ENCODE results near the gene RBX1.
A peak's percentile ranks its signal among the peaks of the same experiment; 100 is the strongest.

The RBX1 gene

DNA sequence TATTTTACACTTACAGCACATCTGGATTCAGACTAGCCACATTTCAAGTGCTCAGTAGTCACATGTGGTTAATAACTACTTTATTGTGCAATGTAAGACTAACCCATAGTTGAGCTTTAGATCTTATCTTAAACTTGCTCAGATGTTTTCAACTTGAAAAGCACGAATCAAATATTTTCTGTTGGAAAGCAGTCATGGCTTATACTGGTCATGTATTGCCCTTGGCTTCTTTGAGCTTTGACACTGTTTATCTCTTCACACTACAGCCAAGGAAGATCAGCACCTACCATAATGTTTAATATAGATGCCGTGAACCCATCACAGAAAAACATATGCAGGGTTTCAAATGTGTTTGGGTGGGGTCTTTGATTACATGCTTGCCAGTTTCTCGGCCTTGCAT is 4.4 kb downstream of the RBX1 start:
- no peak overlapping the region for H3K27ac Mint-ChIP-seq
- H3K9me3 Mint-ChIP-seq = no peaks in the 10 kb centered on the region
- peaks cover 30% of the 10 kb centered on the region for H3K36me3 Mint-ChIP-seq (ENCODE audit: low read depth)
- H3K27me3 Mint-ChIP-seq (ENCODE audit: low read depth) = no peaks in the 10 kb centered on the region
- H3K4me1 Mint-ChIP-seq (ENCODE audit: low read depth) = peaks cover 40% of the 10 kb centered on the region
- H3K4me3 Mint-ChIP-seq = no peak overlapping the region

GRCh38 chr22:40957601-40958000 is 6.4 kb downstream of the RBX1 start:
- Mint-ChIP-seq H3K27me3 (ENCODE audit: low read depth) (no peaks in the 10 kb centered on the region), H3K27ac (no peak overlapping the region), H3K4me3 (no peak overlapping the region), H3K36me3 (ENCODE audit: low read depth) (peaks cover 33% of the 10 kb centered on the region), H3K9me3 (no peaks in the 10 kb centered on the region), H3K4me1 (ENCODE audit: low read depth) (peaks cover 34% of the 10 kb centered on the region)

- no peaks in the 10 kb centered on the region for H3K27me3 Mint-ChIP-seq (ENCODE audit: low read depth)
- no peaks in the 10 kb centered on the region for H3K9me3 Mint-ChIP-seq
- no peak overlapping the region for H3K4me3 Mint-ChIP-seq
- peaks cover 29% of the 10 kb centered on the region for H3K4me1 Mint-ChIP-seq (ENCODE audit: low read depth)
- H3K36me3 Mint-ChIP-seq (ENCODE audit: low read depth) = peaks cover 34% of the 10 kb centered on the region
- H3K27ac Mint-ChIP-seq = no peak overlapping the region
Measured at GRCh38 chr22:40958299-40958698, 7.1 kb downstream of the RBX1 start.

- H3K27ac Mint-ChIP-seq = peak overlapping the region; percentile 1
- peaks cover 30% of the 10 kb centered on the region for H3K36me3 Mint-ChIP-seq (ENCODE audit: low read depth)
Measured at GRCh38 chr22:40960145-40960544, 9.0 kb downstream of the RBX1 start.

GRCh38 chr22:40965936-40966725 is 15.0 kb downstream of the RBX1 start:
- Mint-ChIP-seq H3K36me3 (ENCODE audit: low read depth) (peaks cover 26% of the 10 kb centered on the region), H3K9me3 (no peaks in the 10 kb centered on the region), H3K4me1 (ENCODE audit: low read depth) (peaks cover 12% of the 10 kb centered on the region), H3K27me3 (ENCODE audit: low read depth) (no peaks in the 10 kb centered on the region), H3K27ac (peak overlapping the region; percentile 15), H3K4me3 (no peak overlapping the region)

More at GRCh38 chr22:40960145-40960544, 9.0 kb downstream of the RBX1 start:
- Mint-ChIP-seq H3K4me1 (ENCODE audit: low read depth) (peaks cover 22% of the 10 kb centered on the region), H3K9me3 (no peaks in the 10 kb centered on the region), H3K4me3 (no peak overlapping the region), H3K27me3 (ENCODE audit: low read depth) (no peaks in the 10 kb centered on the region)

DNA sequence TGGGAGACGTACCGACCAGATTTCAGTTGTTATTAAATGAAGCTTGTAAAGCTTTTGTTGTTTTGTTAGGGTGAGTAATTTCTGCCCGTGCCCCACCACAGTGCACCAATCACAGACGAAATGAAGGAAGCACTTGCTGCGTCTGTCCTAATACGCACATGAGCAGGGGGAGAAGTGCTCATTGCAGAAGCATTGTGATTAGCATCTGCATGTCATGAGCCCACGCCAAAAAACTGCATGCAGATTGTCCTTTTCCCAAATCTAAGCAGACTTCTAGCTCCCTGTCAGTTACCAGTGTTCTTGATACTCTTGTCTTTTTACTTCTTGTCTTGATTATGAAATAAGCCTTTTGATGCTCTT is 15.5 kb downstream of the RBX1 start:
- H3K27ac Mint-ChIP-seq = peak overlapping the region; percentile 1
- peaks cover 26% of the 10 kb centered on the region for H3K36me3 Mint-ChIP-seq (ENCODE audit: low read depth)
- no peak overlapping the region for H3K4me3 Mint-ChIP-seq
- peaks cover 12% of the 10 kb centered on the region for H3K4me1 Mint-ChIP-seq (ENCODE audit: low read depth)
- H3K9me3 Mint-ChIP-seq = no peaks in the 10 kb centered on the region
- no peaks in the 10 kb centered on the region for H3K27me3 Mint-ChIP-seq (ENCODE audit: low read depth)

DNA sequence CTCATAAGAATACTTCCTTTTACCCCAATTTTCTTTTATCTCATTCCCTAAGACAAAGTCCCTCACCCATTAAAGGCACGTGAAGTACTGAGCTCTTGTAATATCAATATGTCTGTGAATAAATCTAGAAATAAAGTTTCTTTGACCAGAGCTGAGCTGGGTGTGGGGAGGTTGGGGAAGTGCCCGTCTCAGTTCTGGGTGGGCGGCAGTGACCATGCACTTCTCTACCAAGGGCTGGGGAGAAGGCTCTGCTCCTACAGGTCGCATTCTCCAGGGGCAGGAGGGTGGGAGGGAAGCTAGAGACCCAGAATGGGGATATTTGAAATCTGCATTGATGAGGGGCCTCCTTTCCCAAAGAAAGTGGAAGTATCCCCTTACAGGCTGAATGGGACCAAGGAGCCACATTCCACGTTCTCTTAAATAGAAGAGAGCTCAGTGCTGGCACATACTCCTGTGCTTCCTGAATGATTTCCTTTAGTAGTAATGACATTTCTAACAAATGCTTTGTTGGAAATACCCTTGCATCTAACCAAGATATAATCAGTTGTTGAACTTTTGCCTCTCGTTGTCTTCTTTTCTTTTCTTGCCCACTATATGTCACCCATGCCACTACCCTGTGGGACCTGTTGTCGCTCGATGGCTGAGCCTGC is 16.1 kb downstream of the RBX1 start:
- Mint-ChIP-seq H3K36me3 (ENCODE audit: low read depth) (peaks cover 22% of the 10 kb centered on the region), H3K9me3 (no peaks in the 10 kb centered on the region), H3K27me3 (ENCODE audit: low read depth) (no peaks in the 10 kb centered on the region), H3K4me1 (ENCODE audit: low read depth) (peaks cover 12% of the 10 kb centered on the region), H3K27ac (peak overlapping the region; percentile 1), H3K4me3 (no peak overlapping the region)

GRCh38 chr22:40972587-40972986 is 21.4 kb downstream of the RBX1 start:
- H3K9me3 Mint-ChIP-seq = no peaks in the 10 kb centered on the region

DNA sequence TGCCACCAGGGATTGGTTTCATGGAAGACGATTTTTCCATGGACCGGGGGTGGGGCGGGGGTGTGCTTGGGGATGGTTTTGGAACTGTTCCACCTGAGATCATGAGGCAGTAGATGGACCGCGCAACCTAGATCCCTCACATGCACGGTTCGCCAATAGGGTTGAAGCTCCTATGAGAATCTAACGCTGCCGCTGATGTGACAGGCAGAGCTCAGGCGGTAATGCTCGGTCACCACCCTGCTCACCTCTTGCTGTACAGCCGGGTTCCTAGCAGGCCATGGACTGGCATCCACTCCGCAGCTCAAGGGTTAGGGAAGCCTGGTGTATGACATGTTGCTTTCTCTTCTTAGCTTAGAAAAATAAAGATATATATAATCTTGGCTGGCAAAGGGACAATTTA is 22.0 kb downstream of the RBX1 start:
- H3K36me3 Mint-ChIP-seq (ENCODE audit: low read depth) = peaks cover 11% of the 10 kb centered on the region
- H3K4me3 Mint-ChIP-seq = no peak overlapping the region

More at GRCh38 chr22:40972587-40972986, 21.4 kb downstream of the RBX1 start:
- Mint-ChIP-seq H3K4me1 (ENCODE audit: low read depth) (peaks cover 6% of the 10 kb centered on the region), H3K27me3 (ENCODE audit: low read depth) (no peaks in the 10 kb centered on the region), H3K27ac (no peak overlapping the region), H3K36me3 (ENCODE audit: low read depth) (peaks cover 11% of the 10 kb centered on the region), H3K4me3 (no peak overlapping the region)

DNA sequence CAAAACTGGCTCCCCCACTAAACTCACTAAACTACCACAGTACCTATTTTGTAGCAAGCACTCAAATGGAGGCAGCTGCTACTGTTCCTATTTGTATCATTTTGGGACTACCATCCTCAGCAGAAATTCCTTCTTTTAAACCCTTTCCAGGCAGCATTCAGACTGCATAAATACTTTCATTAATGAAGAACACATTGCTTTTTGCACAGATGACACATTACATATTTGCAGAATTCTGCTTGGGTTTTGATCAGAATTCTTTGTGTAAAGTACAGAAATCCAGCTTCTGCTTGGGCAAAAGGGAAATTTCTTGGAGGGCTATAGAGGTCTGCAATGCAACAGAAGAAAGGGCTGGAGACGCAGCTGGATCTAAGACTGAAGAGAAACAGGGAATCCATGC is 24.2 kb downstream of the RBX1 start:
- H3K36me3 Mint-ChIP-seq (ENCODE audit: low read depth) = peaks cover 9% of the 10 kb centered on the region
- H3K9me3 Mint-ChIP-seq = no peaks in the 10 kb centered on the region
- H3K27ac Mint-ChIP-seq = no peak overlapping the region
- no peaks in the 10 kb centered on the region for H3K27me3 Mint-ChIP-seq (ENCODE audit: low read depth)
- H3K4me3 Mint-ChIP-seq = no peak overlapping the region
- peaks cover 5% of the 10 kb centered on the region for H3K4me1 Mint-ChIP-seq (ENCODE audit: low read depth)

More for the DNA sequence above, 22.0 kb downstream of the RBX1 start:
- Mint-ChIP-seq H3K9me3 (no peaks in the 10 kb centered on the region), H3K27ac (no peak overlapping the region), H3K27me3 (ENCODE audit: low read depth) (no peaks in the 10 kb centered on the region), H3K4me1 (ENCODE audit: low read depth) (peaks cover 6% of the 10 kb centered on the region)

DNA sequence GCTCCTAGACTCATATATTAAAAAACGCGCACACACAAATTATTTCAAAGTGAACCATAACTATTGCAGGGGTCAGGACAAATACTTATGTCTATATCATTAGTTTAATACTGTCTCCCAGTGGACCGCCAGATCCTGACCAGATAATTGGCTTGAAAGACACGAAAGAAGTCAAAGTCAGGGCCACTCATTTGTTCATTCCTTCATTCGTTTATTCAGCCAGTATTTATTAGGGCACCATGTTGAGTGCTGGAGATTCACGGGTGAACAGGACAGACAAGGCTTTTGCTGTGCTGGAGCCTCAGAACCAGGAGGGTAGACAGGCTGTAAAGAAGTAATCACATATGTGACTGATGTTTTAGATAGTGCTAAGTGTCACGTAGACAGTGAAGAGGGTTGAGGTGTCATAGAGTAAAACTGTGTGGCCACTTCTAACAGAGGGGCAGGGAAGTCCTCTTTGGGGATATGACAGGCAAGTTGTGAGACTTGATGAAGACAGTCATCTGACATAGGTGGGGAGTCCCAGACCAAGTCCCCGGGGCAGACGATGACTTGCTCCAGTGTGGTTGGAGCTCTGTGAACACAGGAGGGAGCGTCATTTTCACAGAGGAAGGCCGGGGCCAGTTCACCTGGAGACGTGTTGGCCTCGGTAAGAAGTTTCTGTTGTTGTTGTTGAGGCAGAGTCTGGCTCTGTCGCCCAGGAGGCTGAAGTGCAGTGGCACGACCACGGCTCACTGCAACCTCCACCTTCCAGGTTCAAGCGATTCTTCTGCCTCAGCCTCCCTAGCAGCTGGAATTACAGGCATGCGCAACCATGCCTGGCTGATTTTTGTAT is 25.9 kb downstream of the RBX1 start:
- Mint-ChIP-seq H3K27ac (no peak overlapping the region), H3K9me3 (no peaks in the 10 kb centered on the region), H3K4me3 (no peak overlapping the region), H3K36me3 (ENCODE audit: low read depth) (peaks cover 7% of the 10 kb centered on the region), H3K27me3 (ENCODE audit: low read depth) (no peaks in the 10 kb centered on the region), H3K4me1 (ENCODE audit: low read depth) (peaks cover 4% of the 10 kb centered on the region)

DNA sequence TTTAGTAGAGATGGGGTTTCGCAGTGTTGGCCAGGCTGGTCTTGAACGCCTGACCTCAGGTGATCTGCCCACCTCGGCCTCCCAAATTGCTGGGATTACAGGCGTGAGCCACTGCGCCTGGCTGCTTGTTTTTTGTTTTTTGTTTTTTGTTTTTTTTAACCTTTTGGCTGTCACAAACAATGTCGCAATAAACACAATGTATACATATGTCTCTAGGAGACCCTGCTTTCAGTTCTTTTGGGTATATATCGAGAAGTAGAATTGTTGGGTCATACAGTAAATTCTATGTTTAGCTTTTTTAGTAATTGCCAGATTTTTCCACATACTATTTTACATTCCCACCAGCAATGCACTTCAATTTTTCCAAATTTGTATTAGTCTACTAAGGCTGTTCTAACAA is 28.0 kb downstream of the RBX1 start:
- H3K27ac Mint-ChIP-seq = no peak overlapping the region
- H3K9me3 Mint-ChIP-seq = no peaks in the 10 kb centered on the region
- H3K27me3 Mint-ChIP-seq (ENCODE audit: low read depth) = no peaks in the 10 kb centered on the region
- H3K4me3 Mint-ChIP-seq = no peak overlapping the region
- peaks cover 4% of the 10 kb centered on the region for H3K4me1 Mint-ChIP-seq (ENCODE audit: low read depth)
- no peaks in the 10 kb centered on the region for H3K36me3 Mint-ChIP-seq (ENCODE audit: low read depth)

GRCh38 chr22:40979871-40980270 is 28.7 kb downstream of the RBX1 start:
- Mint-ChIP-seq H3K27me3 (ENCODE audit: low read depth) (no peaks in the 10 kb centered on the region), H3K4me1 (ENCODE audit: low read depth) (peaks cover 4% of the 10 kb centered on the region), H3K27ac (no peak overlapping the region), H3K4me3 (no peak overlapping the region), H3K36me3 (ENCODE audit: low read depth) (no peaks in the 10 kb centered on the region), H3K9me3 (no peaks in the 10 kb centered on the region)

- no peaks in the 10 kb centered on the region for H3K4me1 Mint-ChIP-seq (ENCODE audit: low read depth)
- H3K27ac Mint-ChIP-seq = no peak overlapping the region
- H3K4me3 Mint-ChIP-seq = no peak overlapping the region
- H3K27me3 Mint-ChIP-seq (ENCODE audit: low read depth) = no peaks in the 10 kb centered on the region
- H3K36me3 Mint-ChIP-seq (ENCODE audit: low read depth) = no peaks in the 10 kb centered on the region
- no peaks in the 10 kb centered on the region for H3K9me3 Mint-ChIP-seq
Measured at GRCh38 chr22:40982482-40983385, 31.6 kb downstream of the RBX1 start.
